Activated naive CD8-positive, alpha-beta T cell treated with anti-CD3 and anti-CD28 coated beads, Interleukin-2, amount 50 U/mL, for 16 hours (primary cell): ENCODE data around the gene C6orf120.
A peak's percentile ranks its signal among the peaks of the same experiment; 100 is the strongest.
"Not testable (repeated sequence)": the region's sequence is repeated elsewhere in the genome, so short reads cannot be mapped to it uniquely, and the experiment has no call there.

ENCODE experiments used
- DNase-seq: peaks from one replicate; pipeline ENCODE4 v3.0.0-alpha.2; 2020; ENCODE audit warnings: low read depth, low spot score

Gene C6orf120

DNA sequence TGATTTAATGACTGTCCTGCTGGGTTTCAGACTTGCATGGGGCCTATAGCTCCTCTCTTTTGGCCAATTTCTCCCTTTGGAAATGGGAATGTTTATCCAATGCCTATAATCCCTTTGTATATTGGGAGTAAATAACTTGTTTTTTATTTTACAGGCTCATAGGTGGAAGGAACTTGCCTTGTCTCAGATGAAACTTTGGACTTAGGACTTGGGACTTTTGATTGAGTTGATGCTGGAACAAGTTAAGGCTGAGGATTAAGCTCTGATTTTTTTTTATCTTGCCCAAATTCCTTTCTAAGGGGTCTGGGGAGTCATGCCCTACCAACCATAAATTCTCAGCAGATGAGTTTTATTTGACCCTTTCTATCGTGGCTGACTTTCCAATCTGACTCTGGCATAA is 23.6 kb upstream of the C6orf120 start:
- no peak for DNase-seq

- DNase-seq: no peak
Measured at GRCh38 chr6:169684056-169684455, 17.9 kb upstream of the C6orf120 start.

GRCh38 chr6:169685860-169686259 is 16.1 kb upstream of the C6orf120 start:
- DNase-seq: no peak

DNA sequence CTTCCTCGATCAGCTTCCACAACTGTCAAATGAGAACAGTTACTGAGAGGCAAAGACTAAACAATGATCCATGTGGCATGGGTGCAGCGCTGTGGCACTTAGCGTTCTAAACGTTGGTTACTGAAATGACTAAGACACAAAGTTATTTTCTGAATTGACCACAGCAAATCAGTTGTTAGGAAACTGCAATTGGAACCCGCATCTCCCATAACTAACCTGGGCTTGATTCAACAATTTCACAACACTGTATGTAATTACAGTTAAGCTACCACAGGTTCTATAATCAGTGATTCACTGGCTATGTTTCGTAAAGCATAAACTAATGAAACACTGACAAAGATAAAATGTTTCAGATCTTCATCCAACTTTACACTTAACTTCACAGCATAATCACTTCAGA is 12.6 kb upstream of the C6orf120 start:
- no peak for DNase-seq

GRCh38 chr6:169691260-169691659 is 10.7 kb upstream of the C6orf120 start:
- no peak for DNase-seq

GRCh38 chr6:169692516-169692915 is 9.4 kb upstream of the C6orf120 start:
- no peak for DNase-seq

DNA sequence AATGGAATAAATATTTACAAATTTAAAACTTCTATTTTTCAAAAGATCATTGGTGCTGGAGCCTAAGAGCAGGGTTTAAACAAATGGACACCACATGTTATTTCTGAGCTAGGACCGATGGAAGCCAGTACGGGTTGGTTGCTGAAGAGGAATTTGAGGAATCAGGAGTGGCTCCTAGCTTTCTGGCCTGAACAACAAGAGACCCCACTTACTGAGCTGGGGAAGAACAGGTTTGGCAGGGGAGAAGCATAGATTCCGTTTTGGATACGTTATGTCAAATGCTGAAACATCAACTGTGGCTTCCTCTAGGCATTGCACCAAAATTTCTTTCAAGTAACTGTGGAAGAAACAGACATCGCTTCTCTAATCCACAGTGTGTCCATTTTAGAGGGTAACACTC is 6.8 kb upstream of the C6orf120 start:
- DNase-seq: no peak

GRCh38 chr6:169697115-169697514 is 4.8 kb upstream of the C6orf120 start:
- DNase-seq: not testable (repeated sequence)

DNA sequence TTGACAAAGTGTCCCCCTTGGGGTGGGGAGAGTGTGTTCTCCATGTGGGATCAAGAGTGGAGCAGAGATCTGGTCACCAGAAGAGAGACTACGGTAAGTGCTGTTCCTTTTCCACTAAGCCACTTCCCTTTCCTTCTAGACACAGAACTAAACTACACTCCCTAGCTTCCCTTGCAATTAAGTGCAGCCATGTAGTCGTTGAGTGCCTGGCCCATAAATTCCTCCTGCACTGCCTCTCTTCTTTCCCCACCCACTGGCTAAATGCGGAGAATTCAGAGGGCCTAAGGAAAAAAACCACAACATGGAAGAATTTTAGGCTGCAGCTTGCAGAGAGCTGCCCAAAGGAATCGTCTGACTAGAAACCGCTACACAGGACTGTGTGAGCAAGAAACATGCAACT is 1.6 kb upstream of the C6orf120 start:
- DNase-seq: no peak

- DNase-seq: no peak
Measured at GRCh38 chr6:169701311-169701953, 494 bp upstream of the C6orf120 start.

- DNase-seq: no peak
Measured at GRCh38 chr6:169702840-169703246, 917 bp downstream of the C6orf120 start.

DNA sequence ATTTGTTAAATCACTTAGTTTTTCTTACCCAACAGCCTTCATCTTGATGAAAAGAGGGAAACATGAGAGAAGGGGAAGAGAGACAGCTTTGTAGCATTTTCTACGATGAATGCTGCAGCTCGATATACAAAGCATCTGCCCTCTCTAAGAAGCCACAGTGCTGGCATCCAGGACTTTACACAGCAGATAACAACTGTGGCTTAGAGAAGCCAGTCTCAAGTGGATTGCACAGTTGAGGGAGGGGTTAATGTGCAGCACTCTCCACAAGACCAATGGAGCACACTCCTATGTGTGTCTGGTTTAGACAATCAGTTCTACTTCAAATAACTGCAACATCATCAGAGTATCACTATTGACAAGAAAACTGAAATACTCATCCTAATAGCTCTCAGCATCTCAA is 5.8 kb downstream of the C6orf120 start:
- no peak for DNase-seq

DNA sequence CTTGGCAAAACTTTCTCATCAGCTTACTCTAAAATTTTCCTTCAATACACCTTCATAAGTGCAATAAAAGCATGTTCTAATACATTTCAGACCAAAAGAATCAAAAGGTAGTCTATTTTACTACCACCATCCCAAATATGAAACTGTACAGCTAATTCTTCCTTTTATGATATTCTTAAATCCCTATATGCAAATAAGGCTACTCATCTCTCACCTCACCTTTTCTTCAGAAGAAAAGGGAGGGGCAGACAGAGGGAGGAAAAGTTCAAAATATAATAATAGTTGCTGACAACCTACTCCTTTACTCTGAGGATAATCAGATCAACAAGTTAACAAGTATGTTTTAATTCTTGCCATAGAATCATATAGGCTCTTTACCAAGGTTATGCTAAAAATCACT is 7.4 kb downstream of the C6orf120 start:
- no peak for DNase-seq

- DNase-seq: no peak
Measured at GRCh38 chr6:169710009-169710408, 8.1 kb downstream of the C6orf120 start.

DNA sequence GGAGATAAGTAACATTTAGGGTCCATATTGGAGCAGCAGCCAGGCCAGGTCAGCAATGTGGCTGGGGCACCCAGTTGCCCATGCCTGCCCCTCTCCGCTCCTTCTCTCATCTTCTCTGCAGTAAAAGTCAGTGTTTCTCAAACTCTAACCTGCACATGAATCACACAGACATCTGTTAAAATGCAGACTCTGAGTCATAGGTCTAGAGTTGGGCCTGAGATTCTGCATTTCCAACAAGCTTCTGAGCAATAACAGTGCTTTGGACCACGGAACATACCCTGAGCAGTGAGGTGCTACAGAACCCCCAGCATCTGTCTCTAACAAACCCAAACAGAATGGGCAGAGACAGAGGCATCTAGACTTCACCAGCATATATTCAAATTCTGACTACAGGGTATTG is 12.3 kb downstream of the C6orf120 start:
- no peak for DNase-seq

DNA sequence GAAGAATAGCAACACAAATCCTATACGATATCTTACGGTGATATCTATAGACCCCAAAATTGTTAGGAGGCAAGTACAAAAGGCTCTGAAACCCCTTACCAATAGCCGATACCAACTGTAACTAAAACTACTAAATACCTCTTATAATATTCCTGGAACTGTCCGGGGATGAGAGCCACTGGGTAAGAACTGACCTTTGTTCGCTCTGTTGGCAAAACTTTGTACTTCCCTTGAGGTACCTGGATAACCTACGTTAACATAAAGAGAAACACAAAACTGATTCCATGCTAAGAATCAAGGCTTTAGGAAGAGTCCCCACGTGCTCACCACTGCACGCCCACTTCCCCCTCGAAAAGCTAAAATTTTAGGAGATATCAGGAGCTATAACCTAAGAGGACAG is 12.7 kb downstream of the C6orf120 start:
- DNase-seq: no peak

DNA sequence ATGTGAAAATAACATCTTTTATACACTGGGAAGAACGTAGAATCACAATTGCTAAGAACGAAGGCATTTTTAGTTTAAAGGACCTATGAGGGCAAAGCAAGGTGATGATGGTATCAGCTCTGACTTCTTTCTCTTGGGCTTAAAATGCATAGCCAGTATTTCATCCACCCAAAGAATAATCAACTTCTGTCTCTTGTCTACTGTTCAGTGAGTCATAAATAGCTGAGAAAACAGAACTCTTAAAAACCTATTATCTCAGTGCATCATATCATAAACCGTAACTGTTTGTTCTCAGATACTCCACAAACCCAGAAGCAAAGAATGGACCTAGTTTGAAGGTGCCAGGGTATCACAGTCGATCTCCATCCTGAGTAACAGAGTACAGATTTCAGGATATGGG is 17.2 kb downstream of the C6orf120 start:
- DNase-seq: no peak

GRCh38 chr6:169720207-169720855 is 18.4 kb downstream of the C6orf120 start:
- no peak for DNase-seq

GRCh38 chr6:169722362-169723199 is 20.7 kb downstream of the C6orf120 start:
- DNase-seq: no peak

DNA sequence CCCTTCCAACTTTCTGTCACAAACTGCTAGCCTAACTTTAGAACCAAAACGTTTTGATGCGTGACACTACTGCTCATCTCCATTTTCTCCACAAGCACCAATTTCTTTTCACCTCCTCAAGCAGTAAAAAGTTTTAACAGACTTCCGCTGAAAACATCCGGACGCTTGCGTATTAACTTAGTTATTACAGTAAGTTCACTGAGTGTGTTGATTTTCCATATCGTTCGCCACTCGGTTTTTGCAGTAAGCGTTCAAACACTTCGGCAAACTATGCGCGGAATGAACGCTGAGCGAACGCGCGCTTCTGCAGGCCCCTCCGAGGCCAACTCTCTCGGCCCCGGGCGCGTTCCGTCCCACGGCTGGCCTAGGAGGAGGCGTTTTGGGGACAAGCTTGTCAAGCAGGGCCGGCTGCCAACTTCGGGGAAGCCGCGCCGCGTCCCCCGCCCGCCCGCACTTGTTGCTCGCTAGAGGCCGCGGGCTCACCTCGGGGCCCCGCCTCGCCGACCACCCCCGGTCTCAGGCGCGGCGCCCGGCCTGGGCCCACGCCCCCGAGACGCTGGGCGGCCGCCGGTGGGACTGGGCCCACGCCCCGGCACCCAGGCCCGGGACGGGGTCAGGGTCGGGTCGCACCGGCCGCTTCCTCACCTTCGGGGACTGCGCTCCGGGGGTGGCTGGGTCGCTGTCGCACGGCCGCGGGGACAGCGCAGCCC is 21.4 kb downstream of the C6orf120 start:
- peak; percentile 39 for DNase-seq

DNA sequence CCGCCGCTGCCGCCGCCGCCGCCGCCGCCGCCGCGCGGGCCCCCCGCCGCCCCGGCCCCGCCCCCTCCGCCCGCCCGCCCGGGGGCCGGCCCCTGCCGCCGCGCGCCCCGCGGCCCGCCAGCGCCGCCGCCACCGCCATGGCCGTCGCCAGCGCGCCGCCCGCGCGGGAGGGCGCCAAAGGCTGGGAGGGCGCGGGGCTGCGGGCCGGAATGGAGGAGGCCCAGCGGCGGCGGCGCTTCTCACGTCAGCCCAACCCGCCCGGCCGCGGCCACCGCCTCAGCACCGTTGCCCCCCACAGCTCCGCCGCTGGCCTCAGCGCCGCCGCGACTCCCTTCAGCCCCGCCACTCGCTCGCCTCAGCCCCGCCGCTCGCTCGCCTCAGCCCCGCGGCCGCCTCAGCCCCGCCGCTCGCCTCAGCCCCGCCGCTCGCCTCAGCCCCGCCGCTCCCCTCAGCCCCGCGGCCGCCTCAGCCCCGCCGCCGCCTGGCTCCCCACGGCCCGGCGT is 22.1 kb downstream of the C6orf120 start:
- no peak for DNase-seq
